ENCODE measurements around the gene TPST2. TPM values are rescaled to one million over a fixed set of nuclear protein-coding genes. Genes with fewer than 3 reads are reported as not detected.

TPST2 gene
- total and polyA plus RNA-seq, 5 donors = 27.6 to 55.2 (median 33.8) TPM

DNA sequence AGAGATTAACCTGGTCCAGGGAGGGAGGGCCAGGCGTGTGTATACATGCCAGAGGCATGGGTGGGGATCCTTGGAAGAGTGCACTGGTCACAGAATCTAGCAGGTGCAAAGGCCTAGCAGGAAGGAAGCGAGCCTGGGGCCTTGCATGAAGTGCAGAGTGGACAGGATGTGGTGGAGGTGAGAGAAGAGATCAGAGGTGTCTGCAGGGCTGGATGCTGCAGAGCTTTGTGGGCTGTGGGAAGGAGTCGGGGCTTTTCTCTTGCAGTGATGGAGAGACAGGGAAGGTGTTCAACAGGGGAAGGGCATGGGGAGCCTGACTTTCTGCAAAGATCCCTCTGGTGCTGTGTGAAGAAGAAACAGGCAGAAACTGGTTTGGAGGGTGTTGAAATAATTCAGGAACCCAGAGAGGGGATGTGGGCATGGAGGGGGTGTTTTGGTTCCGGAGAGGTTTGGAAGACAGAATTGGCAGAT, 2.5 kb upstream of the TPST2 start:
- intact Hi-C loops (cut with DNase I) = loop anchor here in 1 of 4 donors (5.0 kb wide), 1 partner anchor 90 kb away; no protein-coding TSS in a partner anchor
- H3K27ac ChIP-seq (ENCODE audit: low read length) = no peak overlapping the region

DNA sequence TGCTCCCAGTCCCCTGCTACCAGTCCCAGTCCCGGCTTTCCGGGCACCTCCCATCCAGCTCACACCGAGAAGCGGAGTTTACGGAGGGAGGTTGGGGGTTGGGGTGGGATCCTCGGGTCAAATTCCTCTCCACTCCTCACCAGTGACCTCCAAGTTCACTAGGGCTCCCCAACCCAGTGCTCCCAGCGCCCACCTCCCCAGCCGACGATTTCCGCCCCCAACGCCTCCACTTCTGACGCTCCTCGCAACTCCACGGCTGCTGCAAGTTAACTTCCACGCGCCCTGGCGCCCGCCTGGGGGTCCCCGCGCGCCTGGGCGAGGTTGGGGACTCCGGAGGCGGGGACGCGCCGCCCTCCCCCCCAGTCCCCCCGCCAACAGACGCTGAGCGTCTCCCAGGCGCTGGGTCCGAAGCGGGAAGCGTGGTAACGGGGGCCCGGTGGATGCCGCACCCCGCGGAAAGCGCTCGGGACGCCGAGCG, 526 bp downstream of the TPST2 start:
- H3K4me1 ChIP-seq (ENCODE audit: control insufficient read depth, insufficient read depth, low read length) = peaks cover 8% of the 10 kb centered on the region
- ATAC-seq = peak; percentile 34 to 40
- H3K9me3 ChIP-seq (ENCODE audit: control insufficient read depth, low read length) = no peaks in the 10 kb centered on the region
- peak overlapping the region; percentile 92 for H3K27ac ChIP-seq (ENCODE audit: low read length)
- WGBS = under 1% methylated on average over 44 of the region's 44 CpGs
- no peaks in the 10 kb centered on the region for H3K27me3 ChIP-seq (ENCODE audit: control insufficient read depth, insufficient read depth)
- peak; percentile 42 to 76 (median 73) for DNase-seq
- peak overlapping the region; percentile 100 for H3K4me3 ChIP-seq (ENCODE audit: low read length)
- intact Hi-C loops (cut with DNase I) = loop anchor here in 2 of 4 donors (10.0 kb wide), 2 partner anchors 65 to 75 kb away; partner anchors contain the start of gene TFIP11 (in 1 of the 2)

More for the DNA sequence above, 2.5 kb upstream of the TPST2 start:
- no peak for DNase-seq
- Histone ChIP-seq H3K9me3 (ENCODE audit: control insufficient read depth, low read length) (no peaks in the 10 kb centered on the region), H3K27me3 (ENCODE audit: control insufficient read depth, insufficient read depth) (no peaks in the 10 kb centered on the region), H3K4me1 (ENCODE audit: control insufficient read depth, insufficient read depth, low read length) (peaks cover 2% of the 10 kb centered on the region), H3K4me3 (ENCODE audit: low read length) (no peak overlapping the region)
- ATAC-seq = no peak
- WGBS = 78% methylated on average over 4 of the region's 4 CpGs

DNA sequence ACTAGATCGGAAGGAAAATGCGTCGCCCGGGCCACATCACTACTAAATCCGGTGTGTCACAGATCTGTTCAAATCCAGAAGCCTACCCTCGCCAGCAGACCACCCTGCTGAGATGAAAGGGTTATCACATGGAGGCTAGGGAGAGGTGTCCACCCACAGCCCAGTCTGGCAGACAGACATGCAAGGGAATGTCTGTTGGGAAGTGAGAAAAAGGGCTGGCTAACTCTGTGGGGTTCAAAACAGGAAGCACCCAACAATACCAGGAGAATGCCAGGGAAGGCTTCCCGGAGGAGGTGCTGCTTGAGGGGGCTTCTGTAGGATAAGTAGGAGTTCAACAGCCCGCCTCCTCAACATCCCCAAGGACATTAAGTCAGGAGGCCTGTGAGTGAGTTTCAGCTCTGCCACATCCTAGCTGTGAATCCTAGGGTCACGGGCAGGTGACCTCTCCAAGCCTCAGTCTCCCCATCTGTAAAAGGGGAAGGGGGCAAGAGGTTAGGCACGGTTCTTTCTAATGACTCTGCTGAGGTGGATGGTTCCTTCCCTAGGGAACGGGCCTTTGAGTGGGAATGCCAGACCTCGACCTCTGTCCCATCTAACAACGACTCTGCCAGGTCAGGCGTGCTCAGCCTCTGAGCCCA, 1.1 kb downstream of the TPST2 start:
- intact Hi-C loops (cut with DNase I) = loop anchor here in 2 of 4 donors (10.0 kb wide), 2 partner anchors 64 to 74 kb away; partner anchors contain the start of gene TFIP11 (in 1 of the 2)
- Histone ChIP-seq H3K27me3 (ENCODE audit: control insufficient read depth, insufficient read depth) (no peaks in the 10 kb centered on the region), H3K4me1 (ENCODE audit: control insufficient read depth, insufficient read depth, low read length) (peaks cover 8% of the 10 kb centered on the region), H3K27ac (ENCODE audit: low read length) (peak overlapping the region; percentile 92), H3K9me3 (ENCODE audit: control insufficient read depth, low read length) (no peaks in the 10 kb centered on the region), H3K4me3 (ENCODE audit: low read length) (peak overlapping the region; percentile 100)
- DNase-seq (no peak), ATAC-seq (no peak)
- WGBS = 60% methylated on average over 14 of the region's 14 CpGs

DNA sequence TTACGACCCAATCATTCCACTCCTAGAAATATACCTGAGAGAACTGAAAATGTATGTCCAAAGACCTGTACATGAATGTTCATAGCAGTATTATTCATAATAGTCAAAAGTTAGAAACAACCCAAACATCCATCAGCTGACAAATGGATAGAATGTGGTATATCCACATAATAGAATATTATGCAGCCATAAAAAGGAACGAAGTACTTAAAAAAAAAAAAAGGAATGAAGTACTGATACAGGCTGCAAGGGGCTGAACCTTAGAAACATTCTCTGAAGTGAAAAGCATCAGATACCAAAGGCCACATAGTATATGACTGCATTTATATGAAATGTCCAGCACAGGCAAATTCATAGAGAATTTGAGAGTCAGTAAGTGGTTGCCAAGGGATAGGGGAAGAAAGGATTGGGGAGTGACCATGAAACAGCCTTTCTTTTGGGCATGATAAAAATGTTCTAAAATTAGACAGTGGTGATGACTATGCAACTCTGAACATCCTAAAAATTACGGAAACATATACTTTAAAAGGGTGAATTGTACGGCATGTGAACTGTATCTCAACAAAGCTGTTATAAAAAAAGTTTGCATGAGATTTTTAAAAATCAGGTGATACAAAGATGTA, 1.8 kb downstream of the TPST2 start:
- Histone ChIP-seq H3K9me3 (ENCODE audit: control insufficient read depth, low read length) (no peaks in the 10 kb centered on the region), H3K27me3 (ENCODE audit: control insufficient read depth, insufficient read depth) (no peaks in the 10 kb centered on the region), H3K27ac (ENCODE audit: low read length) (no peak overlapping the region), H3K4me3 (ENCODE audit: low read length) (no peak overlapping the region), H3K4me1 (ENCODE audit: control insufficient read depth, insufficient read depth, low read length) (peaks cover 8% of the 10 kb centered on the region)
- intact Hi-C loops (cut with DNase I) = loop anchor here in 2 of 4 donors (10.0 kb wide), 2 partner anchors 63 to 73 kb away; partner anchors contain the start of gene TFIP11 (in 1 of the 2)
- 88% methylated on average over 4 of the region's 4 CpGs for WGBS
- DNase-seq = no peak
- no peak for ATAC-seq

DNA sequence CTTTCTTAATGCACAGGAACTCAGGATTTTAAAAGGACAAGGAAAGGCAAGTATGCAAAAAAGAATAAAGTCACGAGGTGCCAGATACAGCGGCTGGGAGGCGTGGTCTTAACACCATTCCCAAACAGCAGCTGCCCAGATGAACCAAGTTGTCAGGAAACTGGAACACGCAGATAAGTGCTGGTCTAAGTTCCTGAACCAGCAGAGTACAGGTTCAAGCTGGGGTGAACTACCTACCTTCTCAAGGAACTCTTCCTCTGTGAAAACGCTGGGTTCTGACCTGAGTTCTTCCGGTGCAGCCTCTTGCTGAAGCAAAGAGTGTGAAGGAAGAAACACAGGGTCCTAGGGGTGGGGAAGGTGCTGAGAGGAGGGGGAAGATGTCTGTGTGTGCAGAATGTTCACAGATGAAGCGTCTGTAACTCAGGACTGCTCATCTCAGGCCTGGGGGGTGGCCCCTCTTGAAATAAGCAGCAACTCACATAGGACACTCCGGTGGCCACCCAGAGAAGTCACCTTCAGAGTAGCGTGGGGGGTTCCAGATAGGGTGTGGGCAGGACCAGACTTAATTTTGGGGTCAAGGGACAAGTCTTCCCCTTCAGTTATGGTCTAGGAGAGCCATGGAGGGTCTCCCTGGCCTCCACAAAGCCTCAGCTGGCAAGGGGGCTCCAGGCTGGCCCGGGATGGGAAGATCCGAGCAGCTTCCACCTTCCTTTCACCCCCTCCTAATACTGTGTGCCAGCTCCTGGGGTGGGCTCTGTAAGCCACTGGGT, 3.2 kb downstream of the TPST2 start:
- H3K4me3 ChIP-seq (ENCODE audit: low read length) = no peak overlapping the region
- H3K4me1 ChIP-seq (ENCODE audit: control insufficient read depth, insufficient read depth, low read length) = peaks cover 8% of the 10 kb centered on the region
- DNase-seq (peak in 2 of 3 donors; percentile 39 to 70), ATAC-seq (peak; percentile 6 to 42)
- no peaks in the 10 kb centered on the region for H3K9me3 ChIP-seq (ENCODE audit: control insufficient read depth, low read length)
- 63% methylated on average over 11 of the region's 11 CpGs for WGBS
- peak overlapping the region; percentile 3 for H3K27ac ChIP-seq (ENCODE audit: low read length)
- intact Hi-C loops (cut with DNase I) = loop anchor here in 2 of 4 donors (10.0 kb wide), 2 partner anchors 62 to 72 kb away; partner anchors contain the start of gene TFIP11 (in 1 of the 2)
- no peaks in the 10 kb centered on the region for H3K27me3 ChIP-seq (ENCODE audit: control insufficient read depth, insufficient read depth)

DNA sequence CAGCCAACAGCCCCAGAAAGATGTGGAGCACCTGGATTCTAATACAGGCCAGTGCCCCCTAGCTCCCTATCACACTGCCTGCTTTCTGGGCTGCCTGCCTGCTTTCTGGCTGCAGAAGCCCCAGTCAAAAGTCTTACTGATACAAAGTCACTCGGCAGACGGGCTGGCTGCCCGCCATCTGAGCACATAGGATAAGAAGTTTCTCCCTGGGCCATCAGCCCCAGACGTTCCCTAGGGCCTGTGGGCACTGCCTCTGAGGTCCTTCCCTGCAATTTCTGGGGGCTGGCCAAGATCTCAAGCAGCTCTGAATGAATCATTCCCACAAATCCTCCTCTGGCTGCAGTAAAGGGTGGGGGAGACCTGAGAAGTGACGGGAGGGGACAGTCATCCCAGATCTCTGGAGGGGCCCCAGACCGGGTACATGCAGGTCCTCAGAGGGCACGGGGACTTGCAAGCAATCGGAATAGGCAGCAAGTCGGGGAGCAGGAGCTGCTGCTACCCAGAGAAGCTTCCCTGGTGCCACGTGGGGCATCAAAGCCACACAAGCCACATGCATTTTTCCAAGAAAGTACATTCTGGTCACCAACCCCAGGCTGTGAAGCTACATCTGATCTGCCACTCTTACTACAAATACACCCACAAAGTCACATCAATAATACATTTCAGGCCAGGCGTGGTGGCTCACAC, 4.7 kb downstream of the TPST2 start:
- intact Hi-C loops (cut with DNase I) = loop anchor here in 2 of 4 donors (10.0 kb wide), 2 partner anchors 60 to 70 kb away; partner anchors contain the start of gene TFIP11 (in 1 of the 2)
- peak; percentile 84 to 95 (median 89) for DNase-seq
- no peak overlapping the region for H3K27ac ChIP-seq (ENCODE audit: low read length)
- no peaks in the 10 kb centered on the region for H3K9me3 ChIP-seq (ENCODE audit: control insufficient read depth, low read length)
- WGBS = 32% methylated on average over 11 of the region's 11 CpGs
- peak; percentile 37 to 40 for ATAC-seq
- H3K27me3 ChIP-seq (ENCODE audit: control insufficient read depth, insufficient read depth) = no peaks in the 10 kb centered on the region
- H3K4me1 ChIP-seq (ENCODE audit: control insufficient read depth, insufficient read depth, low read length) = peaks cover 9% of the 10 kb centered on the region
- H3K4me3 ChIP-seq (ENCODE audit: low read length) = no peak overlapping the region

DNA sequence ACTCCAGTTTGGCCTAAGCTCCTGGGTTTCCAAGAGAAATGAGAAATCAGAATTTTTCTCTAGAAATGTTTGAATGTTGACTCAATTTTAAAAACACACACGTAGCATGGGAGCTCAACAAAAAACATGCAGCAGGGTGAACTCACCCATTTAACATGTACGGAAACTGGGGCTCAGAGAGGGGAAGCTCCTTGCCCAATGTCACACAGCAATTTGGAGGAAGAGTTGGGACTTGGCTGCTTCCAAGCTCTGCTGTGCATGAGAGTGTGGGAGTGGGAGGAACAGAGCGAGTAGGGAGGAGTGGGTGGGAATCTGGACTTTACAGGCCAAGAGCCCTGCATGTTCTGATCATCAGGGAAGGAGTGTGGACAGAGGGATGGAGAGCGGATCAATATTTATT, 5.9 kb downstream of the TPST2 start:
- Histone ChIP-seq H3K4me1 (ENCODE audit: control insufficient read depth, insufficient read depth, low read length) (peaks cover 10% of the 10 kb centered on the region), H3K4me3 (ENCODE audit: low read length) (no peak overlapping the region), H3K27ac (ENCODE audit: low read length) (no peak overlapping the region), H3K9me3 (ENCODE audit: control insufficient read depth, low read length) (no peaks in the 10 kb centered on the region), H3K27me3 (ENCODE audit: control insufficient read depth, insufficient read depth) (no peaks in the 10 kb centered on the region)
- no peak for DNase-seq
- intact Hi-C loops (cut with DNase I) = loop anchor here in 2 of 4 donors (10.0 kb wide), 2 partner anchors 59 to 69 kb away; partner anchors contain the start of gene TFIP11 (in 1 of the 2)
- no peak for ATAC-seq
- 77% methylated on average over 4 of the region's 4 CpGs for WGBS

DNA sequence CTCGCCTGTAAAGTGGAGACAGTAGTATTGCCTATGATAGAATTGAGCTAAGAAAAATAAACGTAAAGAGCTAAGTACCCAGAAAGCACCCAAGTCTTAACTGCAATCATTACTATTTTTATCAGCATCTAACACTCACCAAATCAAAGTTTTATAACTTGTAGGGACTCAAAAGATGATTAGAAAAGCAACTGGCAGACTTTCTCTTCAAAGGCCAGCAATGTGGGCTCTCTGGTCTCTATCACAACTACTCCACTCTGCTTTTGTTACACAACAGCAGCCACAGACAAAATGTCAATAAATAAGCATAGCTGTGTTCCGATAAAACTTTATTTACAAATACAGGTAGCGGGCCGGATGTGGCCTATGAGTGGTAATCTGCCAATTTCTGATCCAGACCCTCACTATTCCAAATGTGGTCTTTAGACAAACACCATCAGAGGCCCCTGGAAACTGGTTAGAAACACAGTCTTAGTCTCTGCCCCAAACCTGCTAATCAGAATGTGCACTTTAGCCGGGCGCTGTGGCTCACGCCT, 8.2 kb downstream of the TPST2 start:
- Histone ChIP-seq H3K9me3 (ENCODE audit: control insufficient read depth, low read length) (no peaks in the 10 kb centered on the region), H3K4me3 (ENCODE audit: low read length) (no peak overlapping the region), H3K27me3 (ENCODE audit: control insufficient read depth, insufficient read depth) (no peaks in the 10 kb centered on the region), H3K27ac (ENCODE audit: low read length) (no peak overlapping the region), H3K4me1 (ENCODE audit: control insufficient read depth, insufficient read depth, low read length) (peaks cover 8% of the 10 kb centered on the region)
- DNase-seq = no peak
- ATAC-seq = no peak
- intact Hi-C loops (cut with DNase I) = loop anchor here in 2 of 4 donors (10.0 kb wide), 2 partner anchors 57 to 67 kb away; partner anchors contain the start of gene TFIP11 (in 1 of the 2)
- 96% methylated on average over 8 of the region's 8 CpGs for WGBS

DNA sequence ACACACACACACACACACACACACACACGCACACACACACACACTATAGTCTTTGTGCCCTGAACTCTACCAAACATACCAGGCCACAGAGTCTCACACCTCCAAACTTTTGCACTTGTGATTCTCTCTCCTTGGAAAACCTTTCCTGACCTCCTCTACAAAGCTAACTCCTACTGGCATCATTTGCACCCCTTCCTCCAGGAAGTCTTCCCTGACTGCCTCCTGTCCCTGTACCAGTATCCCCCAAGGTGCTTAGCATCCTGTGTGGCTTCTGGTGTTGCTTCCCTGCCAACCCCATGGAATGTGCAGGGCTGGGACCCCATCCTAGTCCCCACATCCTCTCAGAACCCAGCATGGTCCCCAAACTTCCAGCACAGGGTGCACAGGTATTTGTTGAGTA, 8.9 kb downstream of the TPST2 start:
- ATAC-seq (no peak), DNase-seq (no peak)
- no peaks in the 10 kb centered on the region for H3K27me3 ChIP-seq (ENCODE audit: control insufficient read depth, insufficient read depth)
- 65% methylated on average over 1 of the region's 1 CpG for WGBS
- intact Hi-C loops (cut with DNase I) = loop anchor here in 2 of 4 donors (10.0 kb wide), 2 partner anchors 56 to 66 kb away; partner anchors contain the start of gene TFIP11 (in 1 of the 2)
- no peak overlapping the region for H3K27ac ChIP-seq (ENCODE audit: low read length)
- no peaks in the 10 kb centered on the region for H3K9me3 ChIP-seq (ENCODE audit: control insufficient read depth, low read length)
- H3K4me1 ChIP-seq (ENCODE audit: control insufficient read depth, insufficient read depth, low read length) = peaks cover 8% of the 10 kb centered on the region
- no peak overlapping the region for H3K4me3 ChIP-seq (ENCODE audit: low read length)

Measured in right cardiac atrium (tissue), 5 donors.